ENCODE measurements around the gene PLCB1.

Gene PLCB1

GRCh38 chr20:8128291-8129060 is 3.6 kb upstream of the PLCB1 start:
- no peak for TF ChIP-seq CTCF (conservative IDR thresholded peaks at IDR 0.05; ENCODE audit: control insufficient read depth, insufficient read depth, low read depth, low read length)
- H3K4me3 ChIP-seq (ENCODE audit: control insufficient read depth, low read depth, low read length) = no peak overlapping the region
- DNase-seq (ENCODE audit: low read depth) = no peak

GRCh38 chr20:8129211-8129976 is 2.7 kb upstream of the PLCB1 start:
- DNase-seq (ENCODE audit: low read depth) = no peak
- no peak overlapping the region for H3K4me3 ChIP-seq (ENCODE audit: control insufficient read depth, low read depth, low read length)
- no peak for TF ChIP-seq CTCF (conservative IDR thresholded peaks at IDR 0.05; ENCODE audit: control insufficient read depth, insufficient read depth, low read depth, low read length)

GRCh38 chr20:8130840-8131526 is 1.1 kb upstream of the PLCB1 start:
- TF ChIP-seq CTCF (conservative IDR thresholded peaks at IDR 0.05; ENCODE audit: control insufficient read depth, insufficient read depth, low read depth, low read length) = no peak
- no peak for DNase-seq (ENCODE audit: low read depth)
- no peak overlapping the region for H3K4me3 ChIP-seq (ENCODE audit: control insufficient read depth, low read depth, low read length)

- TF ChIP-seq CTCF (conservative IDR thresholded peaks at IDR 0.05; ENCODE audit: control insufficient read depth, insufficient read depth, low read depth, low read length) = no peak
- DNase-seq (ENCODE audit: low read depth) = peak; percentile 21
- H3K4me3 ChIP-seq (ENCODE audit: control insufficient read depth, low read depth, low read length) = peak overlapping the region; percentile 42
Measured at GRCh38 chr20:8132484-8133309, 631 bp downstream of the PLCB1 start.

GRCh38 chr20:8133310-8133768 is 1.3 kb downstream of the PLCB1 start:
- TF ChIP-seq CTCF (conservative IDR thresholded peaks at IDR 0.05; ENCODE audit: control insufficient read depth, insufficient read depth, low read depth, low read length) = no peak
- H3K4me3 ChIP-seq (ENCODE audit: control insufficient read depth, low read depth, low read length) = peak overlapping the region; percentile 42
- no peak for DNase-seq (ENCODE audit: low read depth)

All from fibroblast of mammary gland (primary cell).